ENCODE data around the gene MINDY4.

GRCh38 chr7:30804078-30804661 lies 33.0 kb downstream of the MINDY4 start:
- TF ChIP-seq USF2 (IDR thresholded peaks at IDR 0.05; ENCODE audit: low read depth, low read length), result no peak
- TF ChIP-seq, protein P1, sequence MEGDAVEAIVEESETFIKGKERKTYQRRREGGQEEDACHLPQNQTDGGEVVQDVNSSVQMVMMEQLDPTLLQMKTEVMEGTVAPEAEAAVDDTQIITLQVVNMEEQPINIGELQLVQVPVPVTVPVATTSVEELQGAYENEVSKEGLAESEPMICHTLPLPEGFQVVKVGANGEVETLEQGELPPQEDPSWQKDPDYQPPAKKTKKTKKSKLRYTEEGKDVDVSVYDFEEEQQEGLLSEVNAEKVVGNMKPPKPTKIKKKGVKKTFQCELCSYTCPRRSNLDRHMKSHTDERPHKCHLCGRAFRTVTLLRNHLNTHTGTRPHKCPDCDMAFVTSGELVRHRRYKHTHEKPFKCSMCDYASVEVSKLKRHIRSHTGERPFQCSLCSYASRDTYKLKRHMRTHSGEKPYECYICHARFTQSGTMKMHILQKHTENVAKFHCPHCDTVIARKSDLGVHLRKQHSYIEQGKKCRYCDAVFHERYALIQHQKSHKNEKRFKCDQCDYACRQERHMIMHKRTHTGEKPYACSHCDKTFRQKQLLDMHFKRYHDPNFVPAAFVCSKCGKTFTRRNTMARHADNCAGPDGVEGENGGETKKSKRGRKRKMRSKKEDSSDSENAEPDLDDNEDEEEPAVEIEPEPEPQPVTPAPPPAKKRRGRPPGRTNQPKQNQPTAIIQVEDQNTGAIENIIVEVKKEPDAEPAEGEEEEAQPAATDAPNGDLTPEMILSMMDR (conservative IDR thresholded peaks at IDR 0.05; ENCODE audit: low read depth, low read length), result no peak
- no peak for TF ChIP-seq MXI1 (IDR thresholded peaks at IDR 0.05; ENCODE audit: borderline replicate concordance, low read depth, low read length)
- 0 out of 2 replicates have a peak, but pooled peaks have one; percentile 27 for TF ChIP-seq FOS (IDR thresholded peaks at IDR 0.05; ENCODE audit: low read depth, low read length)
- TF ChIP-seq RAD21 (IDR thresholded peaks at IDR 0.05; ENCODE audit: low read length), result no peak
- TF ChIP-seq POLR2A (IDR thresholded peaks at IDR 0.05; ENCODE audit: low read depth, low read length), result no peak
- TF ChIP-seq ELK1 (IDR thresholded peaks at IDR 0.05; ENCODE audit: borderline replicate concordance, low read depth, low read length), result no peak
- no peak for TF ChIP-seq RFX5 (IDR thresholded peaks at IDR 0.05; ENCODE audit: low read depth, low read length)
- no peak for TF ChIP-seq CHD1 (IDR thresholded peaks at IDR 0.05; ENCODE audit: low read depth, low read length)
- TF ChIP-seq SMC3 (IDR thresholded peaks at IDR 0.05; ENCODE audit: low read depth, low read length), result no peak

Data from IMR-90 (cell line).